Endothelial cell of umbilical vein (primary cell): ENCODE measurements around the gene RNF130. TPM values are rescaled to one million over a fixed set of nuclear protein-coding genes. Genes with fewer than 3 reads are reported as not detected.

ENCODE experiments used
- BruUV-seq: library from RNA; stranded (reverse); fragments of 400-500 nt; replicated peaks from 2 replicates; lab custom pipeline; 2021; lab: Mats Ljungman, UMichigan
- CTCF ChIA-PET: fragments of 300-600, 350-600 bp; sonication (Branson Sonifier 250); formaldehyde crosslinking; loops from one replicate; lab custom pipeline; 2021; ENCODE audit warnings: antibody characterized with exemption, inconsistent platforms; lab: Charles Lee
- POLR2A ChIA-PET: fragments of 300-600, 350-600 bp; sonication (Branson Sonifier 250); formaldehyde crosslinking; loops from one replicate; lab custom pipeline; 2021; ENCODE audit warnings: antibody characterized with exemption, inconsistent platforms; lab: Charles Lee
- DNase-seq: peaks from one replicate; pipeline ENCODE4 v3.0.0-alpha.2; 2011; ENCODE audit warnings: low read depth, low spot score
- FAIRE-seq: peaks from 2 replicates; lab custom pipeline; 2011; peaks lifted over from hg19 to GRCh38; lab: Jason Lieb, UNC
- H2AFZ ChIP-seq: 2 replicates; pipeline ENCODE4 v1.6.0; 2012; ENCODE audit warnings: low read depth, low read length, control low read depth, inconsistent platforms
- H3K27ac ChIP-seq: 2 replicates; pipeline ENCODE4 v1.5.1; 2011; ENCODE audit warnings: low read depth, mild to moderate bottlenecking, control low read depth, low read length, moderate library complexity; ENCODE audit not compliant: insufficient read depth
- H3K27me3 ChIP-seq, 2 experiments: 2 replicates each; pipeline versions ENCODE4 v1.6.0 to v1.6.1; 2011; ENCODE audit warnings: low read length in 2 of 2, mixed read lengths in 1 of 2; ENCODE audit not compliant: control insufficient read depth in 2 of 2, insufficient read depth in 2 of 2
- H3K36me3 ChIP-seq, 2 experiments: 2 replicates in 1 of 2; 3 replicates in 1 of 2; pipeline ENCODE4 v1.5.1; 2011; ENCODE audit warnings: low read length in 2 of 2, mild to moderate bottlenecking in 1 of 2, moderate library complexity in 1 of 2; ENCODE audit not compliant: control insufficient read depth in 2 of 2, insufficient read depth in 2 of 2; ENCODE audit errors: extremely low read depth in 1 of 2
- H3K4me1 ChIP-seq: 3 replicates; pipeline ENCODE4 v1.5.1; 2011; ENCODE audit warnings: mild to moderate bottlenecking, low read length; ENCODE audit not compliant: control insufficient read depth, insufficient read depth; ENCODE audit errors: extremely low read depth
- H3K4me2 ChIP-seq: 2 replicates; pipeline ENCODE4 v1.6.1; 2011; ENCODE audit warnings: low read length, control low read depth, mixed read lengths; ENCODE audit not compliant: insufficient read depth
- H3K4me3 ChIP-seq, 3 experiments: fragments of 200-600 bp in 1 of 3; sonication (generic), shearing (Covaris generic) in 1 of 3; replicated peaks in 1 of 3; 2 replicates each; pipeline ENCODE4 v1.5.1; 2011 to 2016; ENCODE audit warnings: control low read depth in 3 of 3, low read length in 3 of 3, mild to moderate bottlenecking in 2 of 3, inconsistent platforms in 1 of 3, low read depth in 1 of 3, moderate library complexity in 1 of 3; ENCODE audit not compliant: insufficient read depth in 1 of 3
- H3K79me2 ChIP-seq: 2 replicates; pipeline ENCODE4 v1.6.0; 2012; ENCODE audit warnings: low read length, inconsistent platforms; ENCODE audit not compliant: control insufficient read depth, insufficient read depth
- H3K9ac ChIP-seq: replicated peaks from 2 replicates; pipeline ENCODE3; 2011; ENCODE audit warnings: low read length, control low read depth; ENCODE audit not compliant: insufficient read depth; ENCODE audit errors: extremely low read depth
- H3K9me1 ChIP-seq: replicated peaks from 3 replicates; pipeline ENCODE4 v1.6.0; 2011; ENCODE audit warnings: mild to moderate bottlenecking, low read length; ENCODE audit not compliant: control insufficient read depth, insufficient read depth; ENCODE audit errors: extremely low read depth
- H3K9me3 ChIP-seq: replicated peaks from 2 replicates; pipeline ENCODE4 v1.5.1; 2012; ENCODE audit warnings: low read length, inconsistent platforms; ENCODE audit not compliant: control insufficient read depth, insufficient read depth
- H4K20me1 ChIP-seq: replicated peaks from 2 replicates; pipeline ENCODE3; 2011; ENCODE audit warnings: mild to moderate bottlenecking, low read length; ENCODE audit not compliant: control insufficient read depth, insufficient read depth; ENCODE audit errors: extremely low read depth
- EZH2 ChIP-seq: IDR thresholded peaks from 2 replicates; pipeline ENCODE4 v1.6.1; 2012; ENCODE audit warnings: borderline replicate concordance, low read depth, mild to moderate bottlenecking, moderate library complexity, low read length, inconsistent platforms; ENCODE audit not compliant: severe bottlenecking
- FOS ChIP-seq: IDR thresholded peaks from 2 replicates; pipeline ENCODE4 v1.6.1; 2011; ENCODE audit warnings: mild to moderate bottlenecking, low read length, moderate library complexity, borderline replicate concordance; ENCODE audit not compliant: insufficient read depth
- GATA2 ChIP-seq: IDR thresholded peaks from 2 replicates; pipeline ENCODE4 v1.7.0; 2011; ENCODE audit warnings: low read depth, mild to moderate bottlenecking, moderate library complexity, mixed read lengths, low read length; ENCODE audit not compliant: insufficient read length, insufficient read depth
- JUN ChIP-seq: IDR thresholded peaks from 2 replicates; pipeline ENCODE4 v1.6.1; 2011; ENCODE audit warnings: borderline replicate concordance, low read depth; ENCODE audit not compliant: insufficient read length, insufficient read depth
- MAX ChIP-seq: IDR thresholded peaks from 2 replicates; pipeline ENCODE4 v1.6.1; 2011; ENCODE audit not compliant: insufficient read depth, insufficient read length
- MYC ChIP-seq: IDR thresholded peaks from one replicate; pipeline ENCODE4 v1.6.1; 2011; ENCODE audit warnings: mild to moderate bottlenecking, low read depth, low read length
- POLR2A ChIP-seq: IDR thresholded peaks from 2 replicates; pipeline ENCODE4 v1.6.1; 2012; ENCODE audit warnings: low read depth, mild to moderate bottlenecking, control low read depth, low read length
- POLR2AphosphoS5 ChIP-seq: IDR thresholded peaks from 2 replicates; pipeline ENCODE4 v1.6.1; 2012; ENCODE audit warnings: low read depth, mild to moderate bottlenecking, control low read depth, low read length, moderate library complexity; ENCODE audit not compliant: insufficient read depth
- dilution Hi-C: fragments of 300-500 bp; cut with MboI; formaldehyde crosslinking; loops from one replicate; pipeline ENCODE4 v1.15.0; 2019; ENCODE audit warnings: low sequenced_read_pairs; ENCODE audit not compliant: extremely low pct_ligation_motif_present
- intact Hi-C: fragments of 100-400 bp; cut with micrococcal nuclease; formaldehyde crosslinking; loops from one replicate; pipeline ENCODE4 v1.10.0; 2022
- polyA plus RNA-seq, 4 experiments: library from polyadenylated mRNA; depleted of rRNA in 3 of 4; stranded (reverse) in 3 of 4; unstranded in 1 of 4; fragments of >200 nt; gene quantifications; 2 replicates each; pipeline versions ENCODE4 v1.2.1 to v1.2.3, GENCODE V29; 2011 to 2012; ENCODE audit warnings: missing spikeins in 1 of 4
- total RNA-seq: library from RNA; stranded (reverse); gene quantifications from 2 replicates; pipeline ENCODE4 v1.2.3, GENCODE V29; 2021
- TF ChIP-seq, protein P1 (sequence below), 2 donors: IDR thresholded peaks; 1 replicate in 1 of 2; 2 replicates in 1 of 2; pipeline ENCODE4 v1.5.1; 2011; ENCODE audit warnings: low read length in 2 of 2, mild to moderate bottlenecking in 2 of 2, moderate library complexity in 2 of 2, control low read depth in 1 of 2, inconsistent platforms in 1 of 2, low read depth in 1 of 2; ENCODE audit not compliant: insufficient read depth in 1 of 2; ENCODE audit errors: extremely low read depth in 1 of 2

RNF130 gene
- total and polyA plus RNA-seq, 2 donors (not counting 3 experiments of a cell fraction or from before 2014, with no cell fraction given), result 43.0 to 43.1 TPM

GRCh38 chr5:180107005-180107404 is 35.4 kb upstream of the RNF130 start:
- ChIA-PET POLR2A (no interaction called here), CTCF (no interaction called here)
- no peaks in the 10 kb centered on the region for H3K36me3 ChIP-seq
- no TSS peak for BruUV-seq
- dilution Hi-C loops (no loop called here), intact Hi-C loops (no loop called here)
- TF ChIP-seq POLR2A (no peak), MAX (no peak), JUN (no peak), GATA2 (no peak), POLR2AphosphoS5 (no peak), MYC (no peak), EZH2 (no peak), FOS (no peak)
- TF ChIP-seq, protein P1, sequence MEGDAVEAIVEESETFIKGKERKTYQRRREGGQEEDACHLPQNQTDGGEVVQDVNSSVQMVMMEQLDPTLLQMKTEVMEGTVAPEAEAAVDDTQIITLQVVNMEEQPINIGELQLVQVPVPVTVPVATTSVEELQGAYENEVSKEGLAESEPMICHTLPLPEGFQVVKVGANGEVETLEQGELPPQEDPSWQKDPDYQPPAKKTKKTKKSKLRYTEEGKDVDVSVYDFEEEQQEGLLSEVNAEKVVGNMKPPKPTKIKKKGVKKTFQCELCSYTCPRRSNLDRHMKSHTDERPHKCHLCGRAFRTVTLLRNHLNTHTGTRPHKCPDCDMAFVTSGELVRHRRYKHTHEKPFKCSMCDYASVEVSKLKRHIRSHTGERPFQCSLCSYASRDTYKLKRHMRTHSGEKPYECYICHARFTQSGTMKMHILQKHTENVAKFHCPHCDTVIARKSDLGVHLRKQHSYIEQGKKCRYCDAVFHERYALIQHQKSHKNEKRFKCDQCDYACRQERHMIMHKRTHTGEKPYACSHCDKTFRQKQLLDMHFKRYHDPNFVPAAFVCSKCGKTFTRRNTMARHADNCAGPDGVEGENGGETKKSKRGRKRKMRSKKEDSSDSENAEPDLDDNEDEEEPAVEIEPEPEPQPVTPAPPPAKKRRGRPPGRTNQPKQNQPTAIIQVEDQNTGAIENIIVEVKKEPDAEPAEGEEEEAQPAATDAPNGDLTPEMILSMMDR (IDR thresholded peaks at IDR 0.05; ENCODE audit: extremely low read depth in 1 of 2, insufficient read depth in 1 of 2, low read depth in 1 of 2, low read length in 2 of 2), result no peak
- FAIRE-seq (no peak), DNase-seq (no peak)
- H3K4me2 ChIP-seq, result no peak overlapping the region
- H3K4me1 ChIP-seq, result no peaks in the 10 kb centered on the region
- no peaks in the 10 kb centered on the region for H3K9me3 ChIP-seq
- H4K20me1 ChIP-seq, result no peaks in the 10 kb centered on the region
- H3K4me3 ChIP-seq, result no peak overlapping the region
- no peak overlapping the region for H3K9ac ChIP-seq
- H2AFZ ChIP-seq, result no peak overlapping the region
- no peaks in the 10 kb centered on the region for H3K27me3 ChIP-seq
- no peaks in the 10 kb centered on the region for H3K79me2 ChIP-seq
- no peak overlapping the region for H3K27ac ChIP-seq
- no peaks in the 10 kb centered on the region for H3K9me1 ChIP-seq
